ENCODE data around the gene RTN4. TPM values are rescaled to one million over a fixed set of nuclear protein-coding genes. Genes with fewer than 3 reads are reported as not detected.

The RTN4 gene
- total and polyA plus RNA-seq, 2 donors from 2014 or later = 296 to 329 TPM

DNA sequence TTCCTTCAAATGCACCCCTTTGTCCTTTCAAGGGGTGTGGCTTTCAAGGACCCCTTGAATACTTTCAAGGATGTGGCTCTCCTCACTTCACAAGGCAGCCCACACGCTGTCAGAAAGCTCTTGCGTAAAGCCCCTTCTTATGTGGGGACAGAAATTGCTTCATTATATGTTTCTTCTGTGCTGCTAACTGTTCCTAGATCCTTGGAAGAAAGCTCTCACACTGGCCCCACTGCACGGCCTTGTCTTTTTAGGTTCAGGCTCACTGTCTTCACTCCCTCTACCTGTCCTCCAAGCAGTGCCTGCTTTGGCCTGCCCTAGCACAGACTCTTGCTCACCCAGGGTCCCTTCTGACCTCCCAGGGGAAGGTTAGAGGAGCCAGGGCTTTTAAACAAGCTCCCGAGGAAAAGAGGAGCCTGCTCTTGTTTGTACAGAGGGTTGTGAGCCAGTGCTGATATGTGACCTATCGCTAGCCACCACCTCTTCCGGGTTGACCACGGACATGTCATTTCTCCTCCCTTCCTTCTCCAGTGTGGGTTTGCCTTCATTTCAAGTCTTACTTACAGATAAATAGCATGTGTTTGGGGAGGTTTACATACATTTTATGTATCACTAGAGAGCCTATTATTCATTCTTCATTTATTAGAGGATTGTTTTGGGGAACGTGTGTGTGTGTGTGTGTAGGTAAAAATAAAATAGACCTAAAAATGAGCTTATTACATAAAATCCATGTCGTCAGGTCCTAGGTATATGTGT is 94.7 kb downstream of the RTN4 start:
- Histone ChIP-seq H3K4me3 (ENCODE audit: low read length in 3 of 3) (no peak overlapping the region), H3K27me3 (ENCODE audit: control insufficient read depth, insufficient read depth, low read length) (no peaks in the 10 kb centered on the region), H3K4me1 (ENCODE audit: control insufficient read depth in 2 of 3, insufficient read depth in 2 of 3, low read depth in 1 of 3, low read length in 3 of 3) (peaks cover 0 to 2% (median 0%) of the 10 kb centered on the region in 3 donors), H3K36me3 (ENCODE audit: control insufficient read depth in 2 of 3, insufficient read depth in 3 of 3, low read length in 3 of 3) (no peaks in the 10 kb centered on the region), H3K27ac (ENCODE audit: low read depth in 2 of 2, low read length in 2 of 2) (no peak overlapping the region), H3K9me3 (ENCODE audit: control insufficient read depth in 2 of 3, insufficient read depth in 1 of 3, low read length in 3 of 3) (no peaks in the 10 kb centered on the region), H3K9ac (ENCODE audit: low read length in 3 of 3) (no peak overlapping the region)
- DNase-seq = no peak
- intact Hi-C loops (cut with DNase I) = no loop called here
- TF ChIP-seq, protein P1, sequence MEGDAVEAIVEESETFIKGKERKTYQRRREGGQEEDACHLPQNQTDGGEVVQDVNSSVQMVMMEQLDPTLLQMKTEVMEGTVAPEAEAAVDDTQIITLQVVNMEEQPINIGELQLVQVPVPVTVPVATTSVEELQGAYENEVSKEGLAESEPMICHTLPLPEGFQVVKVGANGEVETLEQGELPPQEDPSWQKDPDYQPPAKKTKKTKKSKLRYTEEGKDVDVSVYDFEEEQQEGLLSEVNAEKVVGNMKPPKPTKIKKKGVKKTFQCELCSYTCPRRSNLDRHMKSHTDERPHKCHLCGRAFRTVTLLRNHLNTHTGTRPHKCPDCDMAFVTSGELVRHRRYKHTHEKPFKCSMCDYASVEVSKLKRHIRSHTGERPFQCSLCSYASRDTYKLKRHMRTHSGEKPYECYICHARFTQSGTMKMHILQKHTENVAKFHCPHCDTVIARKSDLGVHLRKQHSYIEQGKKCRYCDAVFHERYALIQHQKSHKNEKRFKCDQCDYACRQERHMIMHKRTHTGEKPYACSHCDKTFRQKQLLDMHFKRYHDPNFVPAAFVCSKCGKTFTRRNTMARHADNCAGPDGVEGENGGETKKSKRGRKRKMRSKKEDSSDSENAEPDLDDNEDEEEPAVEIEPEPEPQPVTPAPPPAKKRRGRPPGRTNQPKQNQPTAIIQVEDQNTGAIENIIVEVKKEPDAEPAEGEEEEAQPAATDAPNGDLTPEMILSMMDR (IDR thresholded peaks at IDR 0.05; ENCODE audit: borderline replicate concordance, extremely low read depth, insufficient read depth) = no peak
- FAIRE-seq = no peak

DNA sequence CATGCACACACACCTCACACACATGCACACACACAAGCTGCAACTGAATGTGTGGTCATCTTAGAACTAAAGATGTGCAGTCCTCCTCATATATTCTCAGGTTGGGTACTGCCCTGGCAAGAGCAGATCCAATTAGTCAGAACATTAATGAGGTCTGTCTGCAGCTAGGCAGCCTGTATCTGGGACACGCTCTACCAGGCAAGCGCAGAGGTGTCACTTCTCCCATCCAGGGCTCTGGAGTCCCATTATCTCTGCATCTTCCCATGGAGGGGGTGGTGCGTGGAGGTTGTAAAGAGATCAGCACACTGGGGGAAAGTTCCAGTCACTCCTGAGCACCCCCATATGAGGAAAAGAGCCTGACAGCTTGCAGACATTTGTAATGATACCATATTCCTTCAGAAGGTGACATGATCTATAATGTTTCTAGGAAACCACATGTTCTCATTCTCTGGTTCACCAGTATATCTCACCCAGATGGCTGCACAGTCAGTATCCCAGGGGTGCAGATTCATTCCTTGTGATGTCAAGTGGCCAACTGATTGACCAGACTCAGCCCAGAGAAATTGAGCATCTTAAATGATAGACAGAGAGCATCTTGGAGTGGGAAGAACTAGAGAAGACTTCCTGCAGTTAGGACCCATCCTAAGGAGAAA is 95.4 kb downstream of the RTN4 start:
- Histone ChIP-seq H3K9me3 (ENCODE audit: control insufficient read depth in 2 of 3, insufficient read depth in 1 of 3, low read length in 3 of 3) (no peaks in the 10 kb centered on the region), H3K9ac (ENCODE audit: low read length in 3 of 3) (no peak overlapping the region), H3K27ac (ENCODE audit: low read depth in 2 of 2, low read length in 2 of 2) (no peak overlapping the region), H3K4me3 (ENCODE audit: low read length in 3 of 3) (no peak overlapping the region), H3K4me1 (ENCODE audit: control insufficient read depth in 2 of 3, insufficient read depth in 2 of 3, low read depth in 1 of 3, low read length in 3 of 3) (peaks cover 0 to 2% (median 0%) of the 10 kb centered on the region in 3 donors), H3K36me3 (ENCODE audit: control insufficient read depth in 2 of 3, insufficient read depth in 3 of 3, low read length in 3 of 3) (no peaks in the 10 kb centered on the region), H3K27me3 (ENCODE audit: control insufficient read depth, insufficient read depth, low read length) (no peaks in the 10 kb centered on the region)
- TF ChIP-seq, protein P1 (IDR thresholded peaks at IDR 0.05; ENCODE audit: borderline replicate concordance, extremely low read depth, insufficient read depth) = no peak
- intact Hi-C loops (cut with DNase I) = no loop called here
- no peak for FAIRE-seq
- DNase-seq = peak in 2 of 5 donors; percentile 35 to 38

DNA sequence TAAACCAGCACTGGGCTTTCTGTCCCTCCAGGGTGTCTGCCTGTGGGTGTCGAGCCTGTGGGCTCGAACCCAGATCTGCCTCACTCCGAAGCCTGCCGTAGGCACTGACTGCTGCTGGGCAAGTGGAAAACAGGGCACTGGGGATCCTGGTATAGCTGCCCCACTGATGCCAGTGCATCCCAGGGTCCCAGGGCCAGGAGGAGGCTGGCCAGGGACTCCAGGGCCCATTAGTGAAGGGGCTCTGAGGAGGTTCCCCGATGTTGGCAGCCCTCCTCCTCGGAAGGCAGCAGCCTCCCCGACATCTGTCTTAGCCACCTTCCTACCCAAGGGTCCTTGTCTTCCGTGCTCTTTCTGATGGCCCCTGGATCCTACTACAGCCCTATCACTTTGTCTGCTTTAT is 96.1 kb downstream of the RTN4 start:
- Histone ChIP-seq H3K9ac (ENCODE audit: low read length in 3 of 3) (no peak overlapping the region), H3K27ac (ENCODE audit: low read depth in 2 of 2, low read length in 2 of 2) (no peak overlapping the region), H3K27me3 (ENCODE audit: control insufficient read depth, insufficient read depth, low read length) (no peaks in the 10 kb centered on the region), H3K9me3 (ENCODE audit: control insufficient read depth in 2 of 3, insufficient read depth in 1 of 3, low read length in 3 of 3) (no peaks in the 10 kb centered on the region), H3K4me1 (ENCODE audit: control insufficient read depth in 2 of 3, insufficient read depth in 2 of 3, low read depth in 1 of 3, low read length in 3 of 3) (peaks cover 0 to 2% (median 0%) of the 10 kb centered on the region in 3 donors), H3K4me3 (ENCODE audit: low read length in 3 of 3) (no peak overlapping the region), H3K36me3 (ENCODE audit: control insufficient read depth in 2 of 3, insufficient read depth in 3 of 3, low read length in 3 of 3) (no peaks in the 10 kb centered on the region)
- intact Hi-C loops (cut with DNase I) = no loop called here
- no peak for DNase-seq
- no peak for FAIRE-seq
- TF ChIP-seq, protein P1 (IDR thresholded peaks at IDR 0.05; ENCODE audit: borderline replicate concordance, extremely low read depth, insufficient read depth) = no peak
